Keratinocyte (primary cell): ENCODE measurements around the gene PCDH8.

Experiments
- EZH2 ChIP-seq: IDR thresholded peaks from one replicate; pipeline ENCODE4 v1.6.1; 2012; ENCODE audit warnings: inconsistent platforms, mild to moderate bottlenecking, low read length, moderate library complexity
- TF ChIP-seq, protein P1 (sequence below), 3 experiments: IDR thresholded peaks in 1 of 3; conservative IDR thresholded peaks in 1 of 3; optimal IDR thresholded peaks in 1 of 3; 2 replicates in 2 of 3; 3 replicates in 1 of 3; pipeline versions ENCODE3 to v1.5.1; 2011; ENCODE audit warnings: low read length in 3 of 3, mild to moderate bottlenecking in 3 of 3, moderate library complexity in 2 of 3, control low read depth in 1 of 3, inconsistent platforms in 1 of 3; ENCODE audit not compliant: insufficient read depth in 2 of 3; ENCODE audit errors: extremely low read depth in 1 of 3

DNA sequence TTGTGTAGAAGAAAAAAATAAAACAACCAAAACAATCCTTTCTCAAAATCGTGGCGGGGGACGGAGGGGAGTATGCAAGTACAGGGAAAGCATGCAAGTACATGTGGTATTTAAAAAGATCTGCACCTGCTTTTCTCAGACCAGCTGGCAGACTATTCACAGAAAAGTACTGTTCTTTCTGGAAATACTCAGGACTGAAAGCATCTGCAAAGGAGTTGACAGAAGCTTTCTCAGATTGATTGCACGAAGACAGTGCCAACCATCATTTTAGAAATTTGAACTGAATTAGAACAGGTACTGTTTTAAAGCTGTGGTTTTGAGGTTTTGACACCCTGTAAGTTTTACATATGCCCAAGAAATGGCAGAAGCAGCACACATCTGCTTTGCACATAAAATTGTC, 19.8 kb upstream of the PCDH8 start:
- TF ChIP-seq, protein P1, sequence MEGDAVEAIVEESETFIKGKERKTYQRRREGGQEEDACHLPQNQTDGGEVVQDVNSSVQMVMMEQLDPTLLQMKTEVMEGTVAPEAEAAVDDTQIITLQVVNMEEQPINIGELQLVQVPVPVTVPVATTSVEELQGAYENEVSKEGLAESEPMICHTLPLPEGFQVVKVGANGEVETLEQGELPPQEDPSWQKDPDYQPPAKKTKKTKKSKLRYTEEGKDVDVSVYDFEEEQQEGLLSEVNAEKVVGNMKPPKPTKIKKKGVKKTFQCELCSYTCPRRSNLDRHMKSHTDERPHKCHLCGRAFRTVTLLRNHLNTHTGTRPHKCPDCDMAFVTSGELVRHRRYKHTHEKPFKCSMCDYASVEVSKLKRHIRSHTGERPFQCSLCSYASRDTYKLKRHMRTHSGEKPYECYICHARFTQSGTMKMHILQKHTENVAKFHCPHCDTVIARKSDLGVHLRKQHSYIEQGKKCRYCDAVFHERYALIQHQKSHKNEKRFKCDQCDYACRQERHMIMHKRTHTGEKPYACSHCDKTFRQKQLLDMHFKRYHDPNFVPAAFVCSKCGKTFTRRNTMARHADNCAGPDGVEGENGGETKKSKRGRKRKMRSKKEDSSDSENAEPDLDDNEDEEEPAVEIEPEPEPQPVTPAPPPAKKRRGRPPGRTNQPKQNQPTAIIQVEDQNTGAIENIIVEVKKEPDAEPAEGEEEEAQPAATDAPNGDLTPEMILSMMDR (optimal IDR thresholded peaks at IDR 0.05 in 1 of 3, IDR thresholded peaks at IDR 0.05 in 1 of 3, conservative IDR thresholded peaks at IDR 0.05 in 1 of 3; ENCODE audit: extremely low read depth in 1 of 3, insufficient read depth in 2 of 3, low read length in 3 of 3) = no peak
- TF ChIP-seq EZH2 = no peak
